HG03521 (cell line): ENCODE data around the gene PTPN1.
"Not testable (repeated sequence)": the region's sequence is repeated elsewhere in the genome, so short reads cannot be mapped to it uniquely, and the experiment has no call there.

Experiments
- ATAC-seq: cut with Tn5 transposase; IDR thresholded peaks from one replicate; pipeline ENCODE4 v1.9.1; 2021; ENCODE audit warnings: mild to moderate bottlenecking, moderate library complexity; ENCODE audit not compliant: unreplicated experiment

PTPN1 gene

GRCh38 chr20:50587291-50587961 lies 77.2 kb downstream of the PTPN1 start:
- no peak for ATAC-seq

GRCh38 chr20:50588034-50588736 lies 78.0 kb downstream of the PTPN1 start:
- ATAC-seq = no peak

GRCh38 chr20:50589548-50590347 lies 79.6 kb downstream of the PTPN1 start:
- no peak for ATAC-seq

- ATAC-seq = no peak
Observed at GRCh38 chr20:50590348-50590664, 80.1 kb downstream of the PTPN1 start.

GRCh38 chr20:50591233-50591852 lies 81.2 kb downstream of the PTPN1 start:
- no peak for ATAC-seq

GRCh38 chr20:50592282-50593004 lies 82.3 kb downstream of the PTPN1 start:
- ATAC-seq = no peak

GRCh38 chr20:50593005-50593335 lies 82.8 kb downstream of the PTPN1 start:
- ATAC-seq = no peak

- ATAC-seq = no peak
Observed at GRCh38 chr20:50594231-50594590, 84.0 kb downstream of the PTPN1 start.

- ATAC-seq = no peak
Observed at GRCh38 chr20:50594591-50595432, 84.6 kb downstream of the PTPN1 start.

- no peak for ATAC-seq
Observed at GRCh38 chr20:50595433-50595895, 85.3 kb downstream of the PTPN1 start.

- ATAC-seq = no peak
Observed at GRCh38 chr20:50595988-50596693, 86.0 kb downstream of the PTPN1 start.

- ATAC-seq = no peak
Observed at GRCh38 chr20:50596694-50597021, 86.5 kb downstream of the PTPN1 start.

- ATAC-seq = no peak
Observed at GRCh38 chr20:50597406-50597969, 87.3 kb downstream of the PTPN1 start.

- no peak for ATAC-seq
Observed at GRCh38 chr20:50598074-50598473, 87.9 kb downstream of the PTPN1 start.

- not testable (repeated sequence) for ATAC-seq
Observed at GRCh38 chr20:50598768-50599167, 88.6 kb downstream of the PTPN1 start.

- no peak for ATAC-seq
Observed at GRCh38 chr20:50600281-50600895, 90.2 kb downstream of the PTPN1 start.

- ATAC-seq = no peak
Observed at GRCh38 chr20:50601511-50602431, 91.6 kb downstream of the PTPN1 start.
